ENCODE measurements around the gene CLIC6. TPM values are rescaled to one million over a fixed set of nuclear protein-coding genes. Genes with fewer than 3 reads are reported as not detected.
A peak's percentile ranks its signal among the peaks of the same experiment; 100 is the strongest.

The CLIC6 gene
- total RNA-seq, 3 donors from 2014 or later = 0.96 to 4.8 (median 3.0) TPM

DNA sequence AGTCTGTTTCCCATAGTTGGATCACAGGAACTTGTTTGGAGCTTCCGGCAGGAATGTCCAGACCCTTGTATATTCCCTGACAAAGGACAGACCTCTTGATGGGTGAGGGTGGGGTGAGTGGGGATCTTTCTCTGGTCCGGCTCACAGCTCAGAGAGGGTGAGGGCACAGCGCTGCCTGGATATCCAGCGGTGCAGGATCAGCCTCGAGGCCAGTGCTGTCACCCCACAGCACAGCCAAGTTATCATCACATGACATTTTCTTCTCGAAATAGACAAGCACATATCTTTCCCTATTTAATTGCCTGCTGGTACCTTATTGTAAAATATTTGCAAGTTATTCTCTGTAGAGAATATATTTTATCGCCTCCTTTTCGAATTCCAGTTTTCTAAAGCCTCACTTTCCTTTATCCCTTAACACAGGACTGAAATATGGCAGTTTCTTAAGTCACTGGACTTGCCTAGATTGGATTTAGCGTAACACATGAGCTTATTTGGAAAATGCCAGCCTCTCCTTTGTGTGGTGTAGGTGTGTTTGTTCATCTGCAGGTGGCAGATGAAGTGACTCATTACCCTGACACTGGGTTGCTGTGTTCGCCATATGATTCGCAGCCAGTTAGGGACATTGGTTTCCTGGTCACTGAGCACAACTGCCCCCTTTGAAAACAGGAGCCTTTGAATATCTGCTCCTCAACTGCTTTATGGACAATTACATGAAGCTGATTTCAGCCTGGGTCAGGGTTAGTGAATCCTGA, 21.4 kb downstream of the CLIC6 start:
- intact Hi-C loops (cut with DNase I, micrococcal nuclease) = no loop called here
- Histone ChIP-seq H3K36me3 (ENCODE audit: low read depth) (no peaks in the 10 kb centered on the region), H3K4me3 (no peak overlapping the region), H3K9me3 (no peaks in the 10 kb centered on the region), H3K4me1 (ENCODE audit: low read depth) (peaks cover 12% of the 10 kb centered on the region)
- TF ChIP-seq, protein P1, sequence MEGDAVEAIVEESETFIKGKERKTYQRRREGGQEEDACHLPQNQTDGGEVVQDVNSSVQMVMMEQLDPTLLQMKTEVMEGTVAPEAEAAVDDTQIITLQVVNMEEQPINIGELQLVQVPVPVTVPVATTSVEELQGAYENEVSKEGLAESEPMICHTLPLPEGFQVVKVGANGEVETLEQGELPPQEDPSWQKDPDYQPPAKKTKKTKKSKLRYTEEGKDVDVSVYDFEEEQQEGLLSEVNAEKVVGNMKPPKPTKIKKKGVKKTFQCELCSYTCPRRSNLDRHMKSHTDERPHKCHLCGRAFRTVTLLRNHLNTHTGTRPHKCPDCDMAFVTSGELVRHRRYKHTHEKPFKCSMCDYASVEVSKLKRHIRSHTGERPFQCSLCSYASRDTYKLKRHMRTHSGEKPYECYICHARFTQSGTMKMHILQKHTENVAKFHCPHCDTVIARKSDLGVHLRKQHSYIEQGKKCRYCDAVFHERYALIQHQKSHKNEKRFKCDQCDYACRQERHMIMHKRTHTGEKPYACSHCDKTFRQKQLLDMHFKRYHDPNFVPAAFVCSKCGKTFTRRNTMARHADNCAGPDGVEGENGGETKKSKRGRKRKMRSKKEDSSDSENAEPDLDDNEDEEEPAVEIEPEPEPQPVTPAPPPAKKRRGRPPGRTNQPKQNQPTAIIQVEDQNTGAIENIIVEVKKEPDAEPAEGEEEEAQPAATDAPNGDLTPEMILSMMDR (IDR thresholded peaks at IDR 0.05) = no peak
- peak in 1 of 3 donors; percentile 62 for DNase-seq
- ATAC-seq = peak; percentile 90

DNA sequence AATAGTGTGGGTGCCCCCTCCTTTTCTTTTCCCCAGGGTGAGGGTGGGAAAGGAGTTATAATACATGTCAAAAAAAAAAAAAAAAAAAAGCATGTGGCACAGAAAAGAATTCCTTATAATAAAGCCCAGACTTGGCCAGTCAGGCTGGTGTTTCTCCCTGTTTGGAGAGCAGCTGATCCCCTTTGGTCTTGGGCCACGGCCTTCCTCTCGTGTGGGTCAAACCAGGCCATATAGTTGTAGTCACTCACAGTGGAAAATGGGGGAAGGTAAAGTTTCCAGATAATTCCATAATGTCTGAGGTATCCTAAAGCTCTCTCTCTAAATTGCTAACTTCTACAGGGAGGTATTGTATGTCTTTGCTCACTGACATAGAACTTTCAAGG, 22.0 kb downstream of the CLIC6 start:
- H3K4me3 ChIP-seq = no peak overlapping the region
- ATAC-seq = peak; percentile 9
- H3K9me3 ChIP-seq = no peaks in the 10 kb centered on the region
- no peak for DNase-seq
- H3K4me1 ChIP-seq (ENCODE audit: low read depth) = peaks cover 11% of the 10 kb centered on the region
- H3K36me3 ChIP-seq (ENCODE audit: low read depth) = no peaks in the 10 kb centered on the region
- TF ChIP-seq, protein P1 (IDR thresholded peaks at IDR 0.05) = no peak
- intact Hi-C loops (cut with DNase I, micrococcal nuclease) = no loop called here

DNA sequence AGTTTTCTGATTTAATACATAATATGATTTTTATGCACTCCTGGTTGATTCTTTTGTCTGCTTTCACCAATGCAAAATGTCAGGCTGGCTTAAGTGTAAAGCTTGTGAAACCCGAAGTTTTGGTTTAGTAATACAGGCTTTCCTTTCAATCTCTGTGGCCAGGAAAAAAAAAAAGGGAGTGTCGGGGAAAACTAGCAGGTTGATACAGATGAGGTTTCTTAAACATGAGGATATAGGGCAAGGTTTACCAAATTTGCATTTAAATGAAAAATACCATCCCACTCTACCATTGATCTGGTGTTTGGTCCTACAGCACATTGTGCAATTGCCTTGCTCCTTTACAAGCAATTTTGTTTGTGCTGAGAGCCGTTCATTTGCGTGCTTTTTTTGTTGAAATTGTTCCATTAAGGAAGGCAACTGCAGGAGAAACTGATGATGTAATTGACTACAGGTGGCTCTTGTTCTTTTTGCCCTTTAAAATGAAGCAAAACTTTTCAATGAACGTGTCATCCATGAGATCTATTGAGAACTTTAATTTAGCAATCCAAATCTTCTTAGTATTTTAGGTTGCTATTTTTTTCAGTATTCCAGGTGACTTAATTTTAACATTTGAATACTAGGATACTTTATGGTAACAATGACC, 22.7 kb downstream of the CLIC6 start:
- TF ChIP-seq, protein P1 (IDR thresholded peaks at IDR 0.05) = no peak
- Histone ChIP-seq H3K4me3 (no peak overlapping the region), H3K4me1 (ENCODE audit: low read depth) (peaks cover 11% of the 10 kb centered on the region), H3K9me3 (no peaks in the 10 kb centered on the region), H3K36me3 (ENCODE audit: low read depth) (no peaks in the 10 kb centered on the region)
- ATAC-seq (peak; percentile 7), DNase-seq (no peak)
- intact Hi-C loops (cut with DNase I, micrococcal nuclease) = no loop called here

DNA sequence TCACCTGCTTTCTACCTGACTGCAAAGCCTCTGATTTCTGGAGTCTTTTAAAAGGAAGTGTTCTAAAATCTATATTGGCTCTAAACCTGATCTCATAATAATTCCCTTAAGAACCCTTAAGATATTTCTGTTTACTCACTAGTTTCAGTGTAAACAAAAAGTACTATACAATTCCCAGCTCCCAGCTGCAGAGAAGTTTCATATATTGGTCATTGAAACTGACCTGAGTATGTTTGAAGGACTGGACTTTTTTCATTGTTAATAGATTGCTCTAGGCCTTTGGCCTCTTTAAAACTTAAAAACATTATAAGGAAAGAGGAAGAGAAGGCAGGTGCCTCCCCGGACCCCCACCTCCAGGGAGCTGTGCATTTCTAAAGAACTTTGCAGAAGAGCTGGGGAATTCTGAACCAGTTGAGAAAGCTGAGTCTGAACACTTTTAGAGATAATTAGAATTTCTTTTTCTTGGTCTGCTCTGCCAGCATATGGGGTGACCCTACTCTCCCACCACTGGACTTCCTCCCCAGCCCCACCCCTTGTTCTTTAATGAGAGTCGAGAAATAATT, 23.7 kb downstream of the CLIC6 start:
- peaks cover 11% of the 10 kb centered on the region for H3K4me1 ChIP-seq (ENCODE audit: low read depth)
- no peaks in the 10 kb centered on the region for H3K9me3 ChIP-seq
- TF ChIP-seq, protein P1 (IDR thresholded peaks at IDR 0.05) = no peak
- H3K4me3 ChIP-seq = no peak overlapping the region
- ATAC-seq (peak; percentile 9), DNase-seq (no peak)
- no peaks in the 10 kb centered on the region for H3K36me3 ChIP-seq (ENCODE audit: low read depth)
- intact Hi-C loops (cut with DNase I, micrococcal nuclease) = no loop called here

DNA sequence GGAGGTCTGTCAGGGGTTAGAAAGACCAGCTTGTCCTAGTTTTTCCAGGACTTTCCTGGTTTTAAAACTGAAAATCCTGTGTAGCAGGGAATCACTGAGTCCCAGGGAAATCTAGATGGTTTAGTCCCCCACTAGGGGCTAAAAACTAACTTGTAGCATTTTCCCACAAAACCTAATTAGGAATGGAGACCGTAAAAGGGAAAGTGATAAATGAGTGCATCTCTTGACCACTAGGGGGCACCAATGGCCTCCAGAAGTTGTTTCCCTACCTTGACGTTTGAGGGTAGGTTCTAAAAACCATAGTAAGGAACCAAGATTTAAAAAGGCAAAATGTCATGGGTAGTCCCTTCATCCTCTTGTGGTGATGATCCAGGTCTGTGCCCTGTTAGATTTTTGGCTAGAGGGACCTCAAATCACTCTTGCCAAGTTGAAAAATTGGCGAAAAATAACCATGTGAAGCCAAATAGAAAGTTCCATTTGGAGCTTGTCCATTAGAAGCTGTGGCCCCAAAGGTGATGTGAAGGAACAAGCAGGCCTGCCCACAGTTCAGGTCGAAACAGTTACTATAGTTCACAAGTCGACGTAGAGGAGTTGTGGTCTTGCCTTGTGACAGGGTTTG, 24.5 kb downstream of the CLIC6 start:
- H3K36me3 ChIP-seq (ENCODE audit: low read depth) = no peaks in the 10 kb centered on the region
- ATAC-seq = peak; percentile 54
- peaks cover 11% of the 10 kb centered on the region for H3K4me1 ChIP-seq (ENCODE audit: low read depth)
- intact Hi-C loops (cut with DNase I, micrococcal nuclease) = no loop called here
- H3K9me3 ChIP-seq = no peaks in the 10 kb centered on the region
- H3K4me3 ChIP-seq = no peak overlapping the region
- peak in 1 of 3 donors; percentile 74 for DNase-seq
- TF ChIP-seq, protein P1 (IDR thresholded peaks at IDR 0.05) = peak; percentile 65
